Bronchial epithelial cell (primary cell): ENCODE data around the gene C19orf85. TPM values are rescaled to one million over a fixed set of nuclear protein-coding genes. Genes with fewer than 3 reads are reported as not detected.
A peak's percentile ranks its signal among the peaks of the same experiment; 100 is the strongest.

Experiments used
- DNase-seq: peaks from one replicate; pipeline ENCODE4 v3.0.0-alpha.2; 2010; ENCODE audit warnings: low read depth
- FAIRE-seq: peaks from 2 replicates; lab custom pipeline; 2011; peaks lifted over from hg19 to GRCh38; lab: Jason Lieb, UNC
- H3K27me3 ChIP-seq: 2 replicates; pipeline ENCODE4 v1.5.1; 2011; ENCODE audit warnings: low read length; ENCODE audit not compliant: control insufficient read depth, insufficient read depth
- H3K36me3 ChIP-seq: 2 replicates; pipeline ENCODE4 v1.5.1; 2011; ENCODE audit warnings: low read length; ENCODE audit not compliant: control insufficient read depth, insufficient read depth
- H3K4me3 ChIP-seq: 2 replicates; pipeline ENCODE4 v1.5.1; 2011; ENCODE audit warnings: mild to moderate bottlenecking, low read depth, low read length, control low read depth
- CTCF ChIP-seq: IDR thresholded peaks from 2 replicates; pipeline ENCODE4 v1.5.1; 2011; ENCODE audit warnings: mild to moderate bottlenecking, moderate library complexity, low read length, control low read depth, inconsistent platforms; ENCODE audit not compliant: insufficient read depth, severe bottlenecking
- total RNA-seq: library from RNA; depleted of rRNA; stranded (reverse); fragments of >200 nt; gene quantifications from 2 replicates; pipeline ENCODE4 v1.2.1, GENCODE V29; 2014

The C19orf85 gene
- total RNA-seq, 1 donor from 2014 or later: not detected

GRCh38 chr19:55459551-55459949 lies 5.0 kb downstream of the C19orf85 start:
- Histone ChIP-seq H3K4me3 (no peak overlapping the region), H3K36me3 (no peaks in the 10 kb centered on the region), H3K27me3 (no peaks in the 10 kb centered on the region)
- DNase-seq: no peak
- no peak for FAIRE-seq
- no peak for TF ChIP-seq CTCF

- DNase-seq (no peak), FAIRE-seq (no peak)
- Histone ChIP-seq H3K27me3 (no peaks in the 10 kb centered on the region), H3K36me3 (no peaks in the 10 kb centered on the region), H3K4me3 (no peak overlapping the region)
- TF ChIP-seq CTCF: no peak
These were observed 6.7 kb downstream of the C19orf85 start for GRCh38 chr19:55457683-55458457.

GRCh38 chr19:55456347-55456746 lies 8.2 kb downstream of the C19orf85 start:
- peaks cover 8% of the 10 kb centered on the region for H3K27me3 ChIP-seq
- TF ChIP-seq CTCF: no peak
- no peaks in the 10 kb centered on the region for H3K36me3 ChIP-seq
- DNase-seq (no peak), FAIRE-seq (no peak)
- H3K4me3 ChIP-seq: no peak overlapping the region

GRCh38 chr19:55455576-55456235 lies 8.8 kb downstream of the C19orf85 start:
- TF ChIP-seq CTCF: no peak
- FAIRE-seq (no peak), DNase-seq (no peak)
- Histone ChIP-seq H3K4me3 (no peak overlapping the region), H3K27me3 (peaks cover 8% of the 10 kb centered on the region), H3K36me3 (no peaks in the 10 kb centered on the region)

- DNase-seq: no peak
- TF ChIP-seq CTCF: peak; percentile 67
- H3K27me3 ChIP-seq: peaks cover 10% of the 10 kb centered on the region
- no peaks in the 10 kb centered on the region for H3K36me3 ChIP-seq
- no peak for FAIRE-seq
- no peak overlapping the region for H3K4me3 ChIP-seq
These were observed 9.7 kb downstream of the C19orf85 start for GRCh38 chr19:55454787-55455243.
